SK-MEL-5 (cell line): ENCODE measurements around the gene RNASE8. TPM values are rescaled to one million over a fixed set of nuclear protein-coding genes. Genes with fewer than 3 reads are reported as not detected.

ENCODE experiments used
- DNase-seq: peaks from one replicate; pipeline ENCODE4 v3.0.0-alpha.2; 2016; ENCODE audit warnings: low read depth, low spot score
- in situ Hi-C: cut with HindIII; loops from 2 replicates; pipeline ENCODE4 v1.10.0; 2016; ENCODE audit warnings: low sequenced_read_pairs, high pct_unique_total_duplicates, low pct_unique_long_range_greater_than_20kb
- total RNA-seq: library from RNA; depleted of rRNA; stranded (reverse); fragments of >200 nt; shearing (Covaris generic); gene quantifications from 2 replicates; pipeline ENCODE4 v1.2.3, GENCODE V29; 2014

The RNASE8 gene
- total RNA-seq, 1 experiment from 2014 or later: not detected

DNA sequence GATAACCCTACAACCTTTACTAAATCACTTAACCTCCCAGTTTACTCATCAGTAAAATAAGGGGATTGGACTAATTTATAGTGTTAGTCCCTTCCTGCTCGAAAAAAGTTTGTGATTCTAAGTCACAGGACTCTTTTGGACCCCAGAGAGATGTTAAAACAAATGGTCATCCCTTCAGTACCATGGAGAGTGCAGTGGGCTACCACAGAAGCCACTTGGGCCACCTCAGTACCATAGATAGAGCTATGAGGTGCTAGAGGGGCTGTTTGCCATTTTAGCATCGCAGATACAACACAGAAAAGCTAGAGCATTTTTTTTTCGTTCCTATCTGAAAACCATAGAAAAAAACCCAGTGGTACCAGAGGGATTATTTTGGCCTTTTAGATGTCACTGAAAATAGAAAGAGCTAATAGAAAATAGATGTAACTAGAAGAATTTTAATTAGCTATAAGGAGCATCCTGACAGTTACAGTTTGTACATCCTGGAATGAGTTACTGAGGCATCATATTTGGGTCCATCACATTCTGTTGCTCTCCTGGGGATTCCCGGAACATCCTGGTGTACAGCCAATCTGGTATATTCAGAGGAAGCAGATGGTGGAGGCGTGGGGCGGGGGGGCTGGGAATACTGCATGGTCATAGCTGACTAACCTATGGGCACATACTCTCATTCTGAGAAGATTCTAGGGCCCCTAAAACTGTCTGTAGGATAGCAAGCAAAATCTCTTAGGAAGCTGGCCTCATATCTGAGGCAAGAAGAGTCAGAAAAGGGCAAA lies 38.0 kb downstream of the RNASE8 start:
- DNase-seq: no peak
- in situ Hi-C loops: no loop called here

DNA sequence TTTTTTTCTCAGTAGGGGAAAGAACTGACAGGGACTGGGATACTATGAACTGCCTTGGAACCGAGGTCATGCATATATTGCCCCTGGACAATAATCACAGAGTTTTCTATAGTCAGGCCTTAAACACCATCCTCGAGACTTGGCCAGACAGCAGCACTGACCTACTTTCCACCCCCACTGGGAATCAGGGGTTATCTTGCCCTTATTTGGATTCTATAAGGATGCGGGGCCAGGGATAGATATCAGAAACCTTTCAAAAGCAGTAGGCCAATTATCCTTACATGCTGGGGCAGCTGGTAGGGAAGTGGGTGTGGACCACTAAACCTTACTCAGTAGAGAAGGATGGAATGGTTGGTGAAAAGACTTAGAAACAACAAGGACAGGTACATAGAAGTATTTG lies 38.8 kb downstream of the RNASE8 start:
- in situ Hi-C loops: no loop called here
- DNase-seq: no peak

DNA sequence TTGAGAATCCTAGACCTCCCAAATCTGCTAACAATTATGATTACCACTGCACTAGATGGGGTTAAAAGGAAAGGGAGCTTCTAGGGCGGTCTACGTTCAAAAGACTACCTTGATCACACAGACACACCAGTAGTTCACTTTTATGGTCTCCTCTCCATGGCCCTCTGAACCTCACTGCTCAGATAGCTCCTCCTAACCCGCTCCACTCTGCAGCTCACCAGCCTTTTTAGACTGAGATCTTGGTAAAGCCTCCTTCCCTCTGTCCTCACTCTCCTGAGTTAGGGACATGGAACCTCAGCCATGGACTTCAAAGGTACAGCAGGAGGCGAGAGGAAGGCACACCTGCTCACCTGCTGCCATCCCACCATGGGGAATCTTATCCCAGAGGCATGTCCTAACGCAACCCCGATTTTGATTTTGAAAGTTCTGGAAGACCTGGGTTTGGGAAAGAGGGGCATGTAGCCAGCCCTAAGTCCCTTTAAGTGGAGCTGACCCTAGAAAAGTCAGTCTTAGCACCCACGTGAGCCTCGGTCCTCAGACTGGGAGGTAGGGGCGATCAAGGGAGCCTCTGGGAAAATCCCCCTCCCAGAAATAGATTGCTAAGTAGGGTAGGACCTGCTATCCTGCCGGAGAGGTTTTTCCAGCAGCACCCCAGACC lies 39.5 kb downstream of the RNASE8 start:
- DNase-seq: no peak
- in situ Hi-C loops: no loop called here

DNA sequence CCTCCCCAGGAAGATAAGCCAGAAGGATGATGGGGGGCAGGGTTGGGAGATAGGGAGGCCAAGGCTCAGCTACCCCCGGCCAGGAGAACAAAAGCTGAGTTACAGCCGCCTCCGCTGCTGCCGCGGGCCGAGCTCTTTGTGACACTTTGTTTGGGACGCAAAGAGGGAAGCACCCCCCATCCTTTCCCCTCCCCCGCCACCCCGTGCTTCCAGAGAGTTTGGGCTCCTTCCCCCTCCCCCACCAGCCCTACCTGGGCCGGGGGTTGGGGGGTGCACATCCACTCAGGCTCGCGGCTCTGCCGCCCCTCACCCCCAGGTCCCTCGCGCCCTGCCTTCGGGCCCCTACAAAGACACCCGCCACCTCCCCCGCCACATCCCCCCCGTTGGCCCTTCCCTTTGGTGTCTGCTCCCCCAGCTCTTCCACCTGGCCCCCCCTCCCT lies 40.0 kb downstream of the RNASE8 start:
- in situ Hi-C loops: no loop called here
- DNase-seq: no peak

DNA sequence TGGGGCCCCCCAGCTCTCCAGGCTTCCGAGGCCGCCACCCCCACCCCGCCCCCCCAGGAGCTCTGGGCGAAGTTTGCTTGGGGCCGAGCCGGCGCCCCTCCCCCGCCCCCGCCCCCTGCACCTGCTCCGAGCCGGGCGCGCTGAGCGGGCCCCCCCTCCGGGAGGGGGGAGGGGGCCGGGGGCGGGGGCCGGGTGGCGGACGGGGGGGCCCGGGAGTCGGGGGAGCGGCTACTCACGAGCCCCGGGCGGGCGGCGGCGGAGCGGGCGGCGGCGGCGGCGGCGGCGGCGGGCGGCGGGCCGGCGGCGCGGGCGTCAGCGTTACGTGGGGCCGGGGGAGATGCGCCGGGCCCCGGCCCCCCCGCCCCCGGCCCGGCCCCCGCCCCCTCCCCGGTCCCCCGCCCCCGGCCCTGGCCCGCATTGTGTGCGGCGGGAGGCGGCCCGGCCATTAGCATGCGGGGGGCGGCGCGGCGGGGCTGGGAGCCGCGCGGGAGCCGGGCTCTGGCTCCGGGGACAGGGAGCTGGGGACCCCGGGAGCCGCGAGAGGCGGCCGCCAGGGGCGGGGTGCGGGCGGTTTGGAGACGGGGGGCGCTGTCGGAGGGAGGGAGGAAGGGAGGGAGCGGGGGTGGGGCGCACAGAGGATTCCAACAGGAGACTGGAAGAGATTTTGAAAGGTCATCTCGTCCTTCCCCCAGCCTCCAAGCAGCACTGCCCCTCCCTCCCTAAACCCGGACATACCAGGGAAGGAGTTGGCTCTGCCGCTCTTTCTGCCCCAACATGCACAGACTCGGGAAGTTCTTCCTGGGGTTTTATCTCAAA lies 40.7 kb downstream of the RNASE8 start, which contains the start of gene ZNF219:
ZNF219 (minus strand) TSS at position 580 of the 816 bp plus-strand sequence. CDS start 5,064 bp downstream, outside the sequence.
- in situ Hi-C loops: no loop called here

DNA sequence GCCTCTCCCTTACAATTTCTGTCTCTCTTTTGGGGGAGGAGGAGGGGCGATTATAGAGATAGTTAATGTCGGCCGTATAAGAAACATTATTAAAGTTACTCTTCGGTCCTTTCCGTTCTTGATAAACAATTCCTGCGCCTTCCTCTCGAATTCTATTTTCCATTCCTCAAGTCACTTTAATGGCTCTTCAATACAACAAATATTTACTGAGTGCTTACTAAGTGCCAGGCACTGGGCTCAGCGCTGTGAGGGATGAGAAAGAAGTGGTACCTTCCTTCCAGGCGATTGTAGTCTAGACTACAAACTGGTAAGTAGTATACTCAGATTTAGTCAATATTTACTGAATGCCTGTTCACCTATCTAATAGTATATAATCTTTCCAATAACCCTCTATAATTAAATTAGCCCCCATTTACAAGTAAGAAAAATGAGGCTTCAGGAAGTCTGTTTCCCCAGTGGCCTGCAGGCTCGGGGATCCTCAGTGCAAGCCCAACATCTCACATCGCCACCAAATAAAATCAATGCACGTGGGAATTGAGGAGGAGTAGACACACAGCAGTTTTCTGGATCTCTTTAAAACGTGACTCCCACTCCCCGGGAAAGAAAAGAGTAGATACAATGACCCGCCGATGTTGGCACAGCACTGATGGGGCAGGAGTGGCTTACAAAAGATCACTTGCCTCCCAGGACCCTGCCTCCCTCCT lies 41.4 kb downstream of the RNASE8 start:
- DNase-seq: no peak
- in situ Hi-C loops: no loop called here

More for the DNA sequence above, 40.7 kb downstream of the RNASE8 start, which contains the start of gene ZNF219:
- peak; percentile 44 for DNase-seq

DNA sequence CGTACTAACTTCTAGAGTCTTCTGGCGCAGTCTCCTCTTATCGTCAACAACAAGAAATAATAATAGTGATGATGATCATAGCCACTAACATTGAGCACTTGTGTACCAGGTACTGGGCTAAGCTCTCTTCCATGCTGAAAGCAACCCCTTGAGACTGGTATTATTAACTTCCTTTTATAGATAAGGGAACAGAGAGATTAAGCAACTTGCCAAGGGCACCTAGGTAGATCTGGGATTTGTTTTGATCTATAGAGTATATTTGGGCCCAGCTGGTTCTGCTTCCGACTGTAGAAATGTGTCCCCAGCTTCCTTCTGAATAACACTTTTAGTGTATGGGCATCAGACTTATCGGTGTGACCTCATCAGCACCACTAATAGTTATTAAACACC lies 42.0 kb downstream of the RNASE8 start:
- in situ Hi-C loops: no loop called here
- DNase-seq: no peak

DNA sequence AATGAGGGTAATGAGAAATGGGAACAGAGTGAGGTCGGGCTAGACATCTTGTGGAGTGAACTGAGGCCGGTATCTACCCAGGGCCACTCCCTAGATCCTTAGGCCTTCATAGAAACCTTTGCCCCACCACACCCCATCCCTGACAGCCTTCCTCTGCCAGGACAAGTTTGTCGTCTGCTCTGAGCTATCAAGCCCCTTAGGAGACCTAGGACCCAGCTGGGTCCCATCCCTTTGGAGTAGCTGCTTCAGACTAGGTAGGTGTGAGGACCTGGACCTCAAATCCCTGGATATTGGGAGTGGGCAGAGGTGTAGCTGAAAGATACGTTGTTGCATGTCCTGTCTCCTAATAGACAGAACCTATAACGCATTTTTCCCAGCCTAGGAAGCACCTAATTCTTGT lies 43.3 kb downstream of the RNASE8 start, which contains the start of gene TMEM253:
TMEM253 (plus strand) TSS at position 136 of the 400 bp plus-strand sequence. CDS start 278 bp downstream, outside the sequence.
- no peak for DNase-seq
- in situ Hi-C loops: no loop called here

DNA sequence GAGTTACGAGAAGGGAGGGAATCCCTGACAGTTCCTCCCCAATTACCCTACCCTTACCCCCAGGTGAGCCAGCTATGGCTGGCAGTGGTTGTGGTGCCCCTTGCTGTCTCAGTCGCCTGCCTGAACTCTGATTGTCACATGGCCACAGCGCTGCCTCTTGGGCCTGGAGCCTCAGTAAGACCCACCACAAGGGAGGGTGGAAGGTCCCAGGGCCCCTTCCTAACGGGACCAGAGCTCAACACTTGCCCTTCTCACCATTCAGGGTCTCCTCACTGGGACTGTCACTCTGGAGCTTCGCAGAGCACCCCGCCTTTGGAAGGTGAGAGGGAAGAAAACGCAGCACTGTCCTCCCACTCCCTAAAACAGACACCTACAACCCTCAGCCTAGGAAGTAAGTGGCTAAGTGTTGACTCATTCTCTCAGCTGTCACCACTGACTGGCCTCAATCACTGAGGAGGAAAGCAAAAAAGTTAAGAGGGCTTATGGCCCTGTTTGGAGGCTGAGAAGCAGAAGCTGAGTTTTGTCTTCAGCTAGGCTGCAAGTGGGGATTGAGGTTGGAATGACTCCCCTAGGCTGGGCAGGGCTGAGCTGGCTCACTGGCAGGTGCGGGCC lies 44.3 kb downstream of the RNASE8 start:
- no peak for DNase-seq
- in situ Hi-C loops: no loop called here

DNA sequence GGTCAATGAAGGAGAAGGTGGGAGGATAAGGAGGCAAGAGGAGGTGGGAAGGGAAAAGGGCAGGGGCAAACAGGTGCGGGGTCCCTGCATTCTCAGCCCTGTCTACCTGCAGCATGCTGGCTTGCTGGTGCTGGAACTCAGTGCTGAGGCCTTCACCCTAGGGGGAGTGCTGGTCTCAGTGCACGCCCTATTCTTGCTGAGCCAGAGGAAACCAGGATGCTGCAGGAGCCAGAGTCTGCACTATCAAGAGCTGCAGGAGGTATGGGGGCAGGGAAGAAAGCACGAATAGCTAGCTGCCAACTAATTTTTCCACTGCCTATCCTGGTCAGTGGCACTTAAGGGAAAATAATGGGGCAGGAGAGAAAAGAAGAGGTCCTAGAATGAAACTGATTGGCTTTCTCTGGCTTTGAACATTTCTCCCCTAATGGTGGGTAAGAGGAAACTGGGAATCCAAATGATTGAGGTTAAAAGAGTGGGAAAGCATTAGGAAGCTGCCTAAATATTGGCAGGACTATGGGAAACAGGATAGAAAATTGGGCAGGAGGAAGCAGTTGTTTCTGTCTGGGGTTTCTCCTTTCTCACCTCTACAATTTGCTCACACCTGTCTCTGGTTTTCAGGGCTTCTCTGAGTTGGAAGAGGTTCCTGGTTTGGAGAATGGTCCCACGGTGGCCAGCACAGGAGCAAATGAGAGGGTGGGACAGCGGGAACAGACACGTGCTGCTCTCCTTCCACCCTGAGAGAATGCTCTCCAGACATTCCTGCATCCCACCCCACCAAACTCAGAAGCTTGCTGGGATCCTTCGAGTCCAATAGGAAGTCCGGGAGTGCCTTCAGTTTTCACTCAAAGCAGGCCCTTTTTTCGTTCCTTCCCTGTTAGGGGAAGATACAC lies 45.1 kb downstream of the RNASE8 start:
- in situ Hi-C loops: no loop called here
- DNase-seq: no peak

DNA sequence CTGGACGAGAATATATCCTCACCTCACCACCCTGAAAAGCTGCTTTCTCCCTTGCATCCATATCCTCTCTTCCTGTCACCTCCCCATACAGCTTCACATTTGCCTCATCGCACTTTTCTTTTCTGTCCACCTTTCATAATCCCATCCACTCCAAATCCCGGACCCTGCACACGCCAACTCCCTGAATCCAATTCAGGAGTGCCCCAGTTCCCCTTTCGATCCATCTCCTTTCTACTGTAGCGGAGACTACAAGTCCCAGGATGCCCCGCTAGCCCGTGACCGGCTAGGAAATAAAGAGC lies 45.7 kb downstream of the RNASE8 start:
- DNase-seq: no peak
- in situ Hi-C loops: no loop called here

DNA sequence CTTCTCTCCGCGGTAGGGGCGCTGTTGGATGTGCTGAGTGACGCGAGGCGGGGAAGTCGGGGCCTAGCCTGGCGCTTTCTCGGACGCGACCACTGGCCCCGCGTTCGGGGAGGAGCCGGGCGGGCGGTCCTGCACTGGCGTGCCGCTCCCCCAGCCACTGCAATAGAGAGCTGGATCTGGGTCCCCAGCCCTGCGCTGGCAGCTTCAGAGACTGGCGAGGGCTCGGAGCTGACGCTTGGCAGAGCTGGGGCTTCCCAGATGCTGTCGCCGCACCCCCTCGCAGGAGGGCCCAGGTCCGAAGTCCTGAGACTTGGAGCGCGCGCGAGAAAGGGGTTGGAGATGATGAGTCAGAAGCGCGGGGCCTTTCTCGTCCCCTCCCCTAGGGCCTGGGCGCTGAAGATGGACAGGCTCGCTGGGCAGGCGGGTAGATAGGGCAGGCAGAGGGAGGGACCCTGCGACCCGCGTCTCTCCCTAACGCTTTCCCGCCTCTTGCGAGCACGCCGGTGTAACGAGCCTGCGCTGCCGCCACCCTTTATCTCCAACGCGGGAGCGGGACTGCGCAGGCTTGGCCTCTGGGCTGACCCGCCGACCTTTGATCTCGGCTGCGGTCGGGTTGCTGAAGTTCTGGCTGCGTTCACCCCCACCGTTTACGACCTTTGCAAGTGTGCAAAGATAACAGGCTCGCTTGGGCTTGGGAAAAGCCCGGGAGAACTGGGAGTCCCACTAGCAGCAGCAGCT lies 46.3 kb downstream of the RNASE8 start:
- DNase-seq: peak; percentile 96
- in situ Hi-C loops: no loop called here

DNA sequence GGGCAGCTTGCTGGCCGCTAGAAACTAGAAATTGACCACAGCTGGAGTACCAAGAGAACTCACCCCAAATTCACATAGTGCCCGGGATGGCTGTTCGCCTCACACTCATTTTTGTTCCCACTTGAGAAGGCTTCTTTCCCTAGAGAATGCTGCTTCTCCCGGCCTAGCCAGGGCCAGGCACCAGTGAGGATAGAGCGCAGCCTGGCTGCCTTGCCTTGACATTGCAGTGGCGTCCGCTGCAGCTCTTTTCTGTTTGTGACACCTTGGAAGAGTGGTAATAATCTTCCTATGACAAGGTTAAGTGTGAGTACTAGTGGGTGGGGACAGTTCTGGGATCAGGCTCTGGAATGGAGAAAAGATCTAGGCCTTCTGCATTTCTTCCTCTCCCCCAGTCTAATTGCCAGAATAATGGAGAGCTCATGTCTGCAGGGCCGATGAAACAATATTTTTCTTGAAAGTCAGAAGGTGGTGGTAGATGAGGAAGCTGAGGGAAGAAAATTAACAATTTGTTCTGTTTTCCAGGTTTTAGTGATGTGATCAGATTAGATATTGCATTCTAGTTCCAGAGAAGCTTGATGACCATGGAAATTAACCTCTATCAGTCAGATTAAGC lies 46.9 kb downstream of the RNASE8 start:
- peak; percentile 84 for DNase-seq
- in situ Hi-C loops: no loop called here

DNA sequence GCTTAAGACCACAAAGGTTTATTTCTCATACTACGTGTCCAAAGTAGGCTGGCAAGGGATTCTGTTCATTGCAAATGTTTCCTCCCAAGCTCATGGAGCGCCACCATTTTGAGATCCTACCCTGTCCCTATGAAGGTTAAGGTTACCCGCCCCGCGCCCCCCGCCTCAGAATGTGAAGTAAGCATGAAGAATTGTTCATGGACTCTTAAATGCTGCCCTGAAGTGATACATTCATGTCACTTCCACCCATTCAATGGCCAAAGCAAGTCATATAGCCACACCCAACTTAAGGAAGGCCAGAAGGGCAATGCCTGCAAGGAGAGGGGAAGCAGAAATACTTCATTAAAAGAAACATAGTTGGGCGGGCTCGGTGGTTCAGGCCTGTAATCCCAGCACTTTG lies 47.5 kb downstream of the RNASE8 start:
- DNase-seq: no peak
- in situ Hi-C loops: no loop called here

DNA sequence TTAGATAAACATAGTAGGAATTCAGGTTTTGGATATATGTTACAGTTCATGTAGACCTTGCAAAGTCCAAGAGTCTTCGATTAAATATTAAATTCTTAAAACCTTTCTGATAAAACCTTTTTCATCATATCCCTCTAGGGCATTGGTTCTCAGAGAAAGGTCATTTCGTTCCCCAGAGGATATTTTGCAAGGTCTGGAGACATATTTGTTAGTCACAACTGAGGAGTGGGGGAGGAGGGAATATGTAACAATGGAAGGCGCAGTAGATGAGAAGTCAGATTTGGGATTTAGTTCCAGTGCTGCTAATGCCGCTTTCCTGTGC lies 48.5 kb downstream of the RNASE8 start:
- in situ Hi-C loops: no loop called here

More for the DNA sequence above, 48.5 kb downstream of the RNASE8 start:
- DNase-seq: peak; percentile 77
